HepG2 (cell line): Measurements from ENCODE around the gene SLC12A3.

ENCODE experiments used
- MED8 ChIP-seq: sonication (generic); formaldehyde crosslinking; IDR thresholded peaks from 2 replicates; pipeline ENCODE4 v1.8.1; 2023; ENCODE audit warnings: mild to moderate bottlenecking, missing genetic modification reagents; ENCODE audit not compliant: insufficient replicate concordance
- TF ChIP-seq, protein P1 (sequence below): sonication (generic); formaldehyde crosslinking; IDR thresholded peaks from 2 replicates; pipeline ENCODE4 v1.5.0; 2020; ENCODE audit warnings: mild to moderate bottlenecking, missing genetic modification reagents, moderate library complexity
- TF ChIP-seq, protein P2 (sequence below): IDR thresholded peaks from 2 replicates; pipeline ENCODE4 v1.6.1; 2012; ENCODE audit warnings: inconsistent platforms

DNA sequence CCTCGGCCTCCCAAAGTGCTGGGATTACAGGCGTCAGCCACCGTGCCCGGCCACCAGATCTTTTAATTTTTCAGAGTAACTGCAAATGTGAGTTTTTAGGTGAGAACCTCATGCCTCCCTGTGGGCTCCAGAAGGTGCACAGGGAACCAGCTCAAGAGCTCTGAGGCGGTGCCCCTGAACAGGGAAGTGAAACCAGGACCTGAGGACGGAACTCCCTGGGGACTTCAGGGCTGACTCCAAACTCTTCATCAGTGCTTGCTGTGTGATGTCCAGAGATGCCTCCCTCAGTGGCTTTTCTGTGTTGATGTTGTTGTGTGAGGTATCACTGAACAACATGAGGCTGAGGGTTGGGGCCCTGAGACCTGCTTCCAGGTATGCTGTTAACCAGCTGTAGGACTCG is 23.8 kb downstream of the SLC12A3 start:
- TF ChIP-seq, protein P1, sequence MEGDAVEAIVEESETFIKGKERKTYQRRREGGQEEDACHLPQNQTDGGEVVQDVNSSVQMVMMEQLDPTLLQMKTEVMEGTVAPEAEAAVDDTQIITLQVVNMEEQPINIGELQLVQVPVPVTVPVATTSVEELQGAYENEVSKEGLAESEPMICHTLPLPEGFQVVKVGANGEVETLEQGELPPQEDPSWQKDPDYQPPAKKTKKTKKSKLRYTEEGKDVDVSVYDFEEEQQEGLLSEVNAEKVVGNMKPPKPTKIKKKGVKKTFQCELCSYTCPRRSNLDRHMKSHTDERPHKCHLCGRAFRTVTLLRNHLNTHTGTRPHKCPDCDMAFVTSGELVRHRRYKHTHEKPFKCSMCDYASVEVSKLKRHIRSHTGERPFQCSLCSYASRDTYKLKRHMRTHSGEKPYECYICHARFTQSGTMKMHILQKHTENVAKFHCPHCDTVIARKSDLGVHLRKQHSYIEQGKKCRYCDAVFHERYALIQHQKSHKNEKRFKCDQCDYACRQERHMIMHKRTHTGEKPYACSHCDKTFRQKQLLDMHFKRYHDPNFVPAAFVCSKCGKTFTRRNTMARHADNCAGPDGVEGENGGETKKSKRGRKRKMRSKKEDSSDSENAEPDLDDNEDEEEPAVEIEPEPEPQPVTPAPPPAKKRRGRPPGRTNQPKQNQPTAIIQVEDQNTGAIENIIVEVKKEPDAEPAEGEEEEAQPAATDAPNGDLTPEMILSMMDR (CRISPR knock-in tag) = no peak
- TF ChIP-seq, protein P2, sequence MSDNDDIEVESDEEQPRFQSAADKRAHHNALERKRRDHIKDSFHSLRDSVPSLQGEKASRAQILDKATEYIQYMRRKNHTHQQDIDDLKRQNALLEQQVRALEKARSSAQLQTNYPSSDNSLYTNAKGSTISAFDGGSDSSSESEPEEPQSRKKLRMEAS = no peak
- TF ChIP-seq MED8 = no peak
